HCT116 (cell line): ENCODE measurements around the gene VIPR2. TPM values are rescaled to one million over a fixed set of nuclear protein-coding genes. Genes with fewer than 3 reads are reported as not detected.
"Not testable (repeated sequence)": the region's sequence is repeated elsewhere in the genome, so short reads cannot be mapped to it uniquely, and the experiment has no call there.

Source experiments
- ATAC-seq: fragments of 200-7000 bp; cut with Tn5 transposase; 2 replicates; pipeline ENCODE4 v1.9.1; 2020; ENCODE audit warnings: mild to moderate bottlenecking, moderate library complexity
- BruUV-seq: library from RNA; stranded (reverse); fragments of 400-500 nt; replicated peaks from 2 replicates; lab custom pipeline; 2021; lab: Mats Ljungman, UMichigan
- CTCF ChIA-PET: fragments of 300-600 bp; sonication (Branson Sonifier 250); formaldehyde crosslinking; loops from one replicate; lab custom pipeline; 2021; ENCODE audit warnings: antibody characterized with exemption; lab: Charles Lee
- POLR2A ChIA-PET: fragments of 300-600, 350-600 bp; sonication (Branson Sonifier 250); formaldehyde crosslinking; loops from one replicate; lab custom pipeline; 2021; ENCODE audit warnings: antibody characterized with exemption; lab: Charles Lee
- RAD21 ChIA-PET, 2 experiments: fragments of 300-600 bp; sonication (Branson Sonifier 250); formaldehyde crosslinking; loops; one replicate each; lab custom pipeline; 2023; ENCODE audit warnings: low total read pairs in 2 of 2; ENCODE audit not compliant: uncharacterized antibody in 2 of 2, unreplicated experiment in 2 of 2, low non-redundant PET in 1 of 2; lab: Charles Lee
- DNase-seq: peaks from one replicate; pipeline ENCODE4 v3.0.0-alpha.2; 2010; ENCODE audit warnings: low read depth, low spot score
- H2AFZ ChIP-seq: fragments of 200-600 bp; shearing (Covaris generic), sonication (generic); 2 replicates; pipeline ENCODE4 v1.6.1; 2017; ENCODE audit warnings: low read depth, mixed run types, mixed read lengths, antibody characterized with exemption, low read length; ENCODE audit not compliant: poor library complexity, severe bottlenecking
- H3K27ac ChIP-seq: 2 replicates; pipeline ENCODE4 v1.5.1; 2012; ENCODE audit warnings: low read depth, low read length
- H3K27me3 ChIP-seq: fragments of 200-600 bp; sonication (generic); 2 replicates; pipeline ENCODE4 v1.6.1; 2016; ENCODE audit warnings: mixed run types, low read length, mixed read lengths; ENCODE audit not compliant: insufficient read depth
- H3K36me3 ChIP-seq, 2 experiments: fragments of 200-500 bp in 1 of 2; fragments of 200-600 bp in 1 of 2; sonication (Bioruptor generic) in 1 of 2; sonication (generic) in 1 of 2; 2 replicates each; pipeline versions ENCODE4 v1.5.1 to v1.6.1; 2014 to 2016; ENCODE audit warnings: low read length in 2 of 2, inconsistent platforms in 1 of 2, mixed read lengths in 1 of 2, mixed run types in 1 of 2; ENCODE audit not compliant: insufficient read depth in 2 of 2, control insufficient read depth in 1 of 2
- H3K4me1 ChIP-seq, 2 experiments: fragments of 200-600 bp in 1 of 2; sonication (generic) in 1 of 2; 2 replicates each; pipeline versions ENCODE4 v1.5.1 to v1.6.1; 2012 to 2017; ENCODE audit warnings: low read length in 2 of 2, inconsistent platforms in 1 of 2, mild to moderate bottlenecking in 1 of 2, mixed read lengths in 1 of 2, mixed run types in 1 of 2, moderate library complexity in 1 of 2; ENCODE audit not compliant: insufficient read depth in 2 of 2, control insufficient read depth in 1 of 2
- H3K4me2 ChIP-seq: fragments of 200-600 bp; sonication (generic); 2 replicates; pipeline ENCODE4 v1.6.1; 2017; ENCODE audit warnings: mixed run types, low read length, mixed read lengths
- H3K4me3 ChIP-seq, 2 experiments: fragments of 200-600 bp in 1 of 2; sonication (generic) in 1 of 2; replicated peaks in 1 of 2; 2 replicates each; pipeline ENCODE4 v1.5.1; 2011 to 2016; ENCODE audit warnings: low read length in 2 of 2, control low read depth in 1 of 2, low read depth in 1 of 2, mild to moderate bottlenecking in 1 of 2, mixed read lengths in 1 of 2, mixed run types in 1 of 2
- H3K79me2 ChIP-seq: fragments of 200-600 bp; sonication (generic); 2 replicates; pipeline ENCODE4 v1.6.1; 2017; ENCODE audit warnings: mild to moderate bottlenecking, mixed run types, low read length, moderate library complexity, mixed read lengths; ENCODE audit not compliant: insufficient read depth
- H3K9ac ChIP-seq: fragments of 200-600 bp; sonication (generic); 2 replicates; pipeline ENCODE4 v1.6.1; 2016; ENCODE audit warnings: low read length, mixed read lengths
- H3K9me2 ChIP-seq: fragments of 200-600 bp; sonication (generic), shearing (Covaris generic); 2 replicates; pipeline ENCODE4 v1.6.1; 2017; ENCODE audit warnings: mixed run types, mild to moderate bottlenecking, moderate library complexity; ENCODE audit not compliant: insufficient read depth
- H3K9me3 ChIP-seq, 2 experiments: fragments of 200-500 bp in 1 of 2; fragments of 200-600 bp in 1 of 2; sonication (Bioruptor generic) in 1 of 2; sonication (generic) in 1 of 2; 2 replicates each; pipeline ENCODE4 v1.6.1; 2014 to 2017; ENCODE audit warnings: low read length in 2 of 2, mixed read lengths in 2 of 2, inconsistent platforms in 1 of 2, low read depth in 1 of 2, mild to moderate bottlenecking in 1 of 2, mixed run types in 1 of 2, moderate library complexity in 1 of 2; ENCODE audit not compliant: control insufficient read depth in 1 of 2, insufficient read depth in 1 of 2
- H4K20me1 ChIP-seq: fragments of 200-600 bp; sonication (generic), shearing (Covaris generic); 2 replicates; pipeline ENCODE4 v1.6.1; 2017; ENCODE audit warnings: mixed run types, mild to moderate bottlenecking, moderate library complexity; ENCODE audit not compliant: insufficient read depth
- REST ChIP-seq: IDR thresholded peaks from 2 replicates; pipeline ENCODE4 v1.6.1; 2012; ENCODE audit warnings: low read depth
- SIN3A ChIP-seq: IDR thresholded peaks from 2 replicates; pipeline ENCODE4 v1.6.1; 2012; ENCODE audit warnings: low read depth
- SRF ChIP-seq: IDR thresholded peaks from 2 replicates; pipeline ENCODE4 v1.6.1; 2012; ENCODE audit warnings: low read depth
- TCF7L2 ChIP-seq: IDR thresholded peaks from 2 replicates; pipeline ENCODE4 v1.7.0; 2011; ENCODE audit warnings: borderline replicate concordance, inconsistent platforms; ENCODE audit not compliant: insufficient read depth, insufficient read length; ENCODE audit errors: extremely low read depth
- YY1 ChIP-seq: IDR thresholded peaks from 2 replicates; pipeline ENCODE4 v1.6.1; 2011; ENCODE audit warnings: low read length, low read depth, moderate library complexity, mild to moderate bottlenecking; ENCODE audit not compliant: insufficient replicate concordance; ENCODE audit errors: extremely low read depth
- intact Hi-C: fragments of 100-400 bp; cut with micrococcal nuclease; formaldehyde crosslinking; loops from 2 replicates; pipeline ENCODE4 v1.10.0; 2022
- total RNA-seq: library from RNA; stranded (reverse); gene quantifications from one replicate; pipeline ENCODE4 v1.2.1, GENCODE V29; 2021; ENCODE audit not compliant: unreplicated experiment

Gene VIPR2
- total RNA-seq, 1 experiment from 2014 or later: 0.10 TPM

- no peak for DNase-seq
- H3K9me2 ChIP-seq: no peaks in the 10 kb centered on the region
- H3K9ac ChIP-seq: no peak overlapping the region
- no TSS peak for BruUV-seq
- no peaks in the 10 kb centered on the region for H3K79me2 ChIP-seq
- no peaks in the 10 kb centered on the region for H3K4me1 ChIP-seq
- no peak for ATAC-seq
- no peak overlapping the region for H3K4me2 ChIP-seq
- POLR2A ChIA-PET: no interaction called here
- no peak overlapping the region for H3K4me3 ChIP-seq
- H2AFZ ChIP-seq: no peak overlapping the region
- RAD21 ChIA-PET: no interaction called here
- CTCF ChIA-PET: no interaction called here
- peaks cover 2% of the 10 kb centered on the region; the same call in 1 of the 2 replicates for H3K27me3 ChIP-seq
- H3K36me3 ChIP-seq: no peaks in the 10 kb centered on the region
- no peaks in the 10 kb centered on the region for H3K9me3 ChIP-seq
- intact Hi-C loops: no loop called here
- H4K20me1 ChIP-seq: no peaks in the 10 kb centered on the region
- H3K27ac ChIP-seq: no peak overlapping the region
- TF ChIP-seq REST (no peak), TCF7L2 (no peak), SIN3A (no peak), SRF (no peak), YY1 (no peak)
Observed at GRCh38 chr7:159136013-159136412, 8.7 kb downstream of the VIPR2 start.

- POLR2A ChIA-PET, H3K27me3 ChIP-seq, BruUV-seq, H3K4me2 ChIP-seq, H3K4me1 ChIP-seq, CTCF ChIA-PET, H3K79me2 ChIP-seq, H3K36me3 ChIP-seq, H3K9me3 ChIP-seq, DNase-seq, H4K20me1 ChIP-seq, RAD21 ChIA-PET, H2AFZ ChIP-seq, H3K9ac ChIP-seq, H3K27ac ChIP-seq, H3K9me2 ChIP-seq, H3K4me3 ChIP-seq, ATAC-seq: not testable (repeated sequence)
- intact Hi-C loops: loop anchor here (1.0 kb wide), 1 partner anchor 30 kb away; no protein-coding TSS in a partner anchor
Observed at GRCh38 chr7:159132670-159133443, 11.8 kb downstream of the VIPR2 start.
